RCC 7860 (cell line): ENCODE measurements around the gene SIK2.
"Not testable (repeated sequence)": the region's sequence is repeated elsewhere in the genome, so short reads cannot be mapped to it uniquely, and the experiment has no call there.

Experiments used
- DNase-seq: peaks from one replicate; pipeline ENCODE4 v3.0.0-alpha.2; 2015; ENCODE audit warnings: low spot score
- FAIRE-seq: peaks from 2 replicates; lab custom pipeline; 2012; peaks lifted over from hg19 to GRCh38; lab: Jason Lieb, UNC

The SIK2 gene

GRCh38 chr11:111693224-111693937 is 91.1 kb downstream of the SIK2 start:
- DNase-seq = no peak
- no peak for FAIRE-seq

- DNase-seq = no peak
- no peak for FAIRE-seq
Measured at GRCh38 chr11:111694851-111695250, 92.6 kb downstream of the SIK2 start.

GRCh38 chr11:111696556-111696955 is 94.3 kb downstream of the SIK2 start:
- no peak for FAIRE-seq

GRCh38 chr11:111697933-111698371 is 95.7 kb downstream of the SIK2 start:
- DNase-seq (no peak), FAIRE-seq (no peak)

More at GRCh38 chr11:111696556-111696955, 94.3 kb downstream of the SIK2 start:
- DNase-seq = no peak

GRCh38 chr11:111698852-111699559 is 96.8 kb downstream of the SIK2 start:
- no peak for DNase-seq

GRCh38 chr11:111699579-111700156 is 97.4 kb downstream of the SIK2 start:
- FAIRE-seq = no peak
- DNase-seq = no peak

More at GRCh38 chr11:111698852-111699559, 96.8 kb downstream of the SIK2 start:
- no peak for FAIRE-seq

- no peak for FAIRE-seq
- DNase-seq = no peak
Measured at GRCh38 chr11:111700162-111700561, 97.9 kb downstream of the SIK2 start.

GRCh38 chr11:111702623-111703022 is 100.4 kb downstream of the SIK2 start:
- no peak for FAIRE-seq
- no peak for DNase-seq

GRCh38 chr11:111703576-111703975 is 101.3 kb downstream of the SIK2 start:
- DNase-seq (no peak), FAIRE-seq (no peak)

GRCh38 chr11:111707039-111707690 is 104.9 kb downstream of the SIK2 start:
- DNase-seq (no peak), FAIRE-seq (no peak)

GRCh38 chr11:111707691-111708067 is 105.4 kb downstream of the SIK2 start:
- no peak for DNase-seq
- no peak for FAIRE-seq

GRCh38 chr11:111714522-111714921 is 112.3 kb downstream of the SIK2 start:
- FAIRE-seq (no peak), DNase-seq (no peak)

GRCh38 chr11:111715142-111715816 is 113.0 kb downstream of the SIK2 start:
- FAIRE-seq = no peak
- no peak for DNase-seq

- DNase-seq, FAIRE-seq: not testable (repeated sequence)
Measured at GRCh38 chr11:111717660-111718059, 115.4 kb downstream of the SIK2 start.

- FAIRE-seq = no peak
Measured at GRCh38 chr11:111718436-111718835, 116.2 kb downstream of the SIK2 start.

GRCh38 chr11:111718859-111719258 is 116.6 kb downstream of the SIK2 start:
- no peak for FAIRE-seq
- DNase-seq = no peak

More at GRCh38 chr11:111718436-111718835, 116.2 kb downstream of the SIK2 start:
- DNase-seq = peak; percentile 32

- no peak for FAIRE-seq
Measured at GRCh38 chr11:111719379-111719778, 117.1 kb downstream of the SIK2 start.

GRCh38 chr11:111720801-111721494 is 118.7 kb downstream of the SIK2 start:
- DNase-seq = no peak
- FAIRE-seq = no peak

More at GRCh38 chr11:111719379-111719778, 117.1 kb downstream of the SIK2 start:
- DNase-seq = no peak

- DNase-seq (no peak), FAIRE-seq (no peak)
Measured at GRCh38 chr11:111722501-111722900, 120.3 kb downstream of the SIK2 start.

GRCh38 chr11:111723595-111723994 is 121.3 kb downstream of the SIK2 start:
- FAIRE-seq = no peak
- no peak for DNase-seq
